HPDE6-E6E7 (cell line): Measurements from ENCODE around the gene INSR.

Experiments used
- DNase-seq: peaks from one replicate; pipeline ENCODE4 v3.0.0; 2011; ENCODE audit warnings: missing footprints; ENCODE audit errors: extremely low spot score

The INSR gene

DNA sequence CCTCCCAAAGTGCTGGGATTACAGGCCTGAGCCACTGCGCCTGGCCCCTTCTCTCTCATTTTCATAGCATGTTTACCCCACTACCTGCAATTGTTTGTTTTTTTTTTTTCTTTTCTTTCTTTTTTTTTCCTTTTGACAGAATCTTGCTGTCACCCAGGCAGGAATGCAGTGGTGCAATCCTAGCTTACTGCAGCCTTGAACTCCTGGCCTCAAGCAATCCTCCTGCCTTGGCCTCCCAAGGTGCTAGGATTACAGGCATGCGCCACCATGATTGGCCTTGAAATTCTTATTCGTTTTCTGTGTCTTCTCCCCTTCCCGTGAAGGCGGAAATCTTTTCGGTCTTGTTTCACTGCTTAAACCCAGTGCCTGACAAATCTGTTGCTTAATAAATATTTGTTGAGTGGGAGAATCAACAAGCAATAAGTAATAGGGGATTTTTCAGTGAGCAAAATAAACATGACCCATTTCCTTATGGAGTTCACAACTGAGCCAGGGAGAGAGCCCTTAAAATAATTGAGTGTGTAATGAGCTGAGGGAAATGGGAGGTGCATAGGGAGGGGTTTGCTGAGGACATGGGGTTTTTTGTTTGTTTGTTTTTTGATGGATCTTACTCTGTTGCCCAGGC lies 1.8 kb upstream of the INSR start:
- DNase-seq: no peak

DNA sequence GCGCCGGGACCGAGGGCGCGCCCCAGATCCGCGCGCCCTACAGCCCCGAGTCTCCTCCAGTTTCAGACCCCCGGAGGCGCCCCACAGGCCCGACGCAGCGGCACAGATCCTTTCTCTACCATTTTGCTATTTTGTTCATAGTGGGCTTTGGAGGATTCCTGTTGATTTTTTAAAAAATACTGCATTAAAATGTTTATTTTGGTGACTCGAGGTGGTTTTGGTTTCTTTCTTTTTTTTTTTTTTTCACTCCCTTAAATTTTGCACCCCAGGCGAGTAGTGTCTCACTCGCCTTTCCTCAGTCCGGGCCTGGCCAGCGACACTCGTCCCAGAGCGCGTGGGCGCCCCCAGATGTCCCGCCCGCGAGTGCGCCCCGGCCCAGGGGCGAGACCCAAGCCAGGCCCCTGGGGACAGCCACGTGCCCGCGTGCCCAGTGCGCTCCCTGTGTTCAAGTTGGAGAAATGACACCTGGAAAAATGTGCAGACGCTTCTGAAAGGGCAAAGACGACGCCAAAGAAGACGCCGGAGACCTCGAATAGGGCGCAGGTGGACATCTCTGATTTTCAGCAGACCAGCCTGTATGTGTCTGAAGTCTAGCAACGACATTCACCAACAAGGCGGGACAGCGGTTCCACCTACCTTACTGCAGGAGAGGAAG lies 471 bp upstream of the INSR start:
- DNase-seq: no peak

DNA sequence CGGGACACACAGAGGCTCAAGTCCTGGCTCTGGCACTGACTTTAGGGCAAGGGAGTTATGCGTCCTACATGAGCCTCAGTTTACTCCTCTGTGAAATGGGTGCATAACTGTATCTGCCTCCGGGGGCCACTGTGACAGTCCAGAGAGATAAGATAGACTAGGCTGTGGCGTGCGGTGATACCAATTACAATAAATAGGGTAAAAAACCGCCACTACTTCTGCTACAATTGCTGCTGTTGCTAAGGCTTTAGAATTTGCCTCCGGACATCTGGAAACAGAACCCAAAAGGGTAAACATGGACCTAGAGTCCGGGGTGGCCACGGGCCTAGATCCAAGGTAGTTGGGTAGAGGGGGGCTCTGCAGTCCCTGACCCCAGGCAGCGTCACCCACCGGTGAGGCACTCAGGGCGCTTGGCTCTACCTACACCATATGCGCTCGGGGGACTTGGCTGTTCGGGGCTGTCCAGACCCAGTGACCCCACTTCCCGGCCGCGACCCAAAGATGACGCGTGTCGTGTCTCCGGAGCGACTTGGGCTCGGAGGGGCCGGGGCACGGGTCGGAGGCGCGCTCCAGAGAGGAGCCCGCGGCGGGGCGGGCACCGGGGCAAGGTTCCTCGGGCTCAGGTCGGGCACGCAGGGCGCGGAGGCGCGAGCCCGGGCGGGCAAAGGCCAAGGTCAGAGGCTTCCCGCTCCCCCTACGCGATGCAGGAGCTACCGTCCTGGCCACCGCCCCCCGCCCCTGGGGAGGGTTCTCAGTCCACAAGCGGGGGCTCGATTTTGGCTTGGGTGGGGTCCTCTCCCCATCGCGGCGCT lies 1.1 kb downstream of the INSR start:
- DNase-seq: no peak

DNA sequence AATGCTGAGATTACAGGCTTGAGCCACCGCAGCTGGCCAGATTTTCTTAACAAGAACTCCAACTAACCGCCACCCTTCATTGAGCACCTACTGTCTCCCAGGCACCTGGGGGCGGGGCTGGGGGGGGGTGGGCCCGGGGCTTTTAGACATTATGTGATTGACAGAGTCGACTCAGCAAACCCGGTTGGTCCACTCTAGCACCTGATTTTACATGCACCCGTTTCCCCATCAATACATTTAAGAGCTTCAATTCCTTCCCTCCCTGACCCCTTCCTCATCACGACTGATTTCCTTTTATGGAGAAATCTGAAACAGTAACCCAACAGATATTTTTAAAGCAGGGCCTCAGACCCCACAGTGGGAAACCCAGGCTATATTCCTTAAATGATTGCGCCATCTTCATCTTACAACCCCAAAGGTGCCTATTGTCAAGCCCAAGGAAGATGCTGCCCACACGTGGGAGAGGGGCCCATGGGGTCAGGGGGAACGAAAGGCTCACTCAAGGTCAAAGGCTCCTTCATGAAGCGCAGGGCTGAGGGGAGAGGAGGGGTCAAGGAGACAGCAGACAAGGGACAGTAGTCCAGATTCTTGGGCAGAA lies 1.8 kb downstream of the INSR start:
- DNase-seq: no peak

DNA sequence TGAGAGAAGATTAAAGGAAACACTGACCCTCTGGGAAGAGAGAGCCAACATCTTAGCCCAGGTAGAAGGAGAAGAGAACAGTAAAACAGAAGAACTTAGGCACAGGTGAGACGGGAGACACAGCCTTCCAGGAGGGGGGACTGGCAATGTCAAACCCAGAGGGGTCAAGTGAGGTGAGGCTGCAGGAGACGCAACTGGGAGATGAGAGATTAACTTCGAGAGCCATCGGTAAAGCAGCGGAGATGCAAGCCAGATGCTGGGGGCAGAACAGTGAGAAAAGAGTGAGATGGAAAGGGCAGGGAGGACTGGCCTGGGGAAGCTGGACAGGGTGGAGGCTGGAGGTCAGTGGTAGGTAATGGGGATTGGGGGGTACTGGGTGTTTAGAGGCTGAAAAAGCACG lies 5.2 kb downstream of the INSR start:
- no peak for DNase-seq

DNA sequence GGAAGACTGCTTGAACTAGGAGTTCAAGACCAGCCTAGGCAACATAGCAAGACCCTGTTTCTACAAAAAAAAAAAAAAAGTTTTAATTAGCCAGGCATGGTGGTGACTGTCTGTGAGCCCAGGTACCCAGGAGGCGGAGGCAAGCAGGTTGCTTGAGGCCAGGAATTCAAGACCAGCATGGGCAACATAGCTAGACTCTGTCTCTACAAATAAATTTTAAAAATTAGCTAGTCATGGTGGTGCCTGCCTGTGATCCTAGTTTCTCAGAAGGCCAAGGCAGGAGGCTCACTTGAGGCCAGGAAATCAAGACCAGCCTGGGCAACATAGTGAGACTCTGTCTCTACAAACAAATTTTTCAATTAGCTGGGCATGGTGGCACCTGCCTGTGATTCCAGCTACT lies 6.1 kb downstream of the INSR start:
- DNase-seq: no peak

DNA sequence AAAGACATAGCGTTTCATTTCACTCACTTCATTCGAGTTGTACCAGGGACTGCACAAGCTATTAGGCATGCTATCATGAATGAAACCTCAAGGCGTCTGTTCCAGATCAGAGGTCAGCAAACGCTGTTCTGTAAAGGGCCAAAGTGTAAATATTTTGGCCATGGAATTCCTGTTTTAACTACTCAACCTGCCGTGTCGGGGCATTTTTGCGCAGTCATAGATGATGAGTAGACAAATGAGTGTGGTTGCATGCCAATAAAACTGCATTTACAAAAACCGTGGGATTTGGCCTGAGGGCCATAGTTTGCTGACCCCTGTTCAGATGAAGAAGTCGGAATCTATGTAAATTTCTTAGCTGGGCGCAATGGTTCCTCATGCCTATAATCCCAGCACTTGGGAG lies 6.5 kb downstream of the INSR start:
- no peak for DNase-seq

DNA sequence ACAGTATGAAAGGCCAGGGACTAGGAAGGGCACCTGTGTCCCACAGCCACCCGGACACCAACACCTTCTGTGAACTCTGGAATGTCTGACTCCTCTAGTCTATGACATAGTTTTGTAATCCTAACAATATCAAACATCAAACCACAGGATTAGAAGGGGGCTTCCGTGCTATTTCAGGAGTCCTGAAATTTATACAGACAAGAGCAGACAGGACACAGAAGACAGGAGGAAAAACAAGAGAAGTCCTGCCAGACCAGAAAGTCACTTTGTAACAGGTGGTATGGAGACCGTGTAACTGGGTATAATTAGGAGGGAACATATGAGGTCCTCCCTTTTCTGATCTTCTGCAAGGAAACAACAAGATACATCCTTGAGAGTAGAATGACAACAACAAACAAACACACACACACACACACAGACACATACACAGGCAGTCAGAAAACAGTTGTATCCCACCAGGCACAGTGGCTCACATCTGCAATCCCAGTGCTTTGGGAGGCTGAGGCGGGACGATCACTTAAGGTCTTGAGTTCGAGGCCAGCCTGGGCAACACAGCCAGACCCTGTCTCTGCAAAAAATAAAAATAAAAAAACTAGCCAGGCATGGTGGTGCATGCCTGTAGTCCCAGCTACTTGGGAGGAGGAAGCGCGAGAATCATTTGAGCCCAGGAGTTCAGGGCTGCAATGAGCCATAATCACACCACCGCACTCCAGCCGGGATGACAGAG lies 13.1 kb downstream of the INSR start:
- no peak for DNase-seq

DNA sequence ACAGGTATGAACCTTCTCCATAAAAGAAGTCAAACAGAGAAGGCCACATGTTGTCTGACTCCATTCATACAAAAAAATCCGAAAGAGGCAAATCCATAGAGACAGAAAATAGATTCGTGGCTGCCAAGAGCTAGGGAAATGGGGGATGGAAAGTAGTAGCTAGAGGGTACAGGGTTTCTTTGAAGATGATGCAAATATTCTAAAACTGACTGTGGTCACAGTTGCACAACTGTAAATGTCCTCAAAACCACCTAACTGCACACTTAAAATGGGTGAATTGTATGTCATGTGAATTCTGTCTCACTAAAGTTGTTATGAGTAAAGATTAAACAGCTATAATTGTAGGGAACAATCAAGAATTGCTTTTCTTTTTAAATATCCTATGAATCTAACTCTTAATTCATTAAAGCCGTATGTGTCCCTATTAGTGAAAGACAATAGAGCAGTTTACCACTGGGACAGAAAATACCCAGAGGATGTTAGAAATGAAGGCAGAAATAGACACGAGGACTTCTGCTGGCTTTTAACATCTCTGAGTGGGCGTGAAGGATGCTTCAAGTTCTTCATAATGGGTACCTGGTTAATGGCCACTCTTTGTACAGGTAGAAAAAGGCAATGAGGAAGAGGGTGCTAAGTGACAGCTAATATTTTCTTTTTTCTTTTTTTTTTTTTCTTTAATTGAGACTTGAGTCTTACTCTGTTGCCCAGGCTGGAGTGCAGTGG lies 21.2 kb downstream of the INSR start:
- no peak for DNase-seq

DNA sequence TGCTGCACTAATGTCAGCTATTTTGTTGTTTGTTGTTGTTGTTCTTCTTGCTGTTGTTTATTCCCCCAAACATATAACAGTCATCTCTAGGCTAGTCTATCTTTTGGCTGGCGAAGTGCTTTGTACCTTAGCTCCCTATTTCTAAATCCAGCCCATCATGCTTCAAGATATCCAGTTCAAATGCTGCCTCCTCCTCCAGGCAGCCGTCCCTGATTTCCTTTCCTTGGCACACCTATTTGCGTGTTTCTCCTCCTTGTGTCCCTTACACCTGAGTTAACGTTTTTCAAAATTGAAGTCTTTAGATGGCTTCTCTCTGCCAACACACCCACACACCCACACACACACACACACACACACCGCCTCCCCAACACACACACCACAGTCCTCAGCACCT lies 25.5 kb downstream of the INSR start:
- no peak for DNase-seq

DNA sequence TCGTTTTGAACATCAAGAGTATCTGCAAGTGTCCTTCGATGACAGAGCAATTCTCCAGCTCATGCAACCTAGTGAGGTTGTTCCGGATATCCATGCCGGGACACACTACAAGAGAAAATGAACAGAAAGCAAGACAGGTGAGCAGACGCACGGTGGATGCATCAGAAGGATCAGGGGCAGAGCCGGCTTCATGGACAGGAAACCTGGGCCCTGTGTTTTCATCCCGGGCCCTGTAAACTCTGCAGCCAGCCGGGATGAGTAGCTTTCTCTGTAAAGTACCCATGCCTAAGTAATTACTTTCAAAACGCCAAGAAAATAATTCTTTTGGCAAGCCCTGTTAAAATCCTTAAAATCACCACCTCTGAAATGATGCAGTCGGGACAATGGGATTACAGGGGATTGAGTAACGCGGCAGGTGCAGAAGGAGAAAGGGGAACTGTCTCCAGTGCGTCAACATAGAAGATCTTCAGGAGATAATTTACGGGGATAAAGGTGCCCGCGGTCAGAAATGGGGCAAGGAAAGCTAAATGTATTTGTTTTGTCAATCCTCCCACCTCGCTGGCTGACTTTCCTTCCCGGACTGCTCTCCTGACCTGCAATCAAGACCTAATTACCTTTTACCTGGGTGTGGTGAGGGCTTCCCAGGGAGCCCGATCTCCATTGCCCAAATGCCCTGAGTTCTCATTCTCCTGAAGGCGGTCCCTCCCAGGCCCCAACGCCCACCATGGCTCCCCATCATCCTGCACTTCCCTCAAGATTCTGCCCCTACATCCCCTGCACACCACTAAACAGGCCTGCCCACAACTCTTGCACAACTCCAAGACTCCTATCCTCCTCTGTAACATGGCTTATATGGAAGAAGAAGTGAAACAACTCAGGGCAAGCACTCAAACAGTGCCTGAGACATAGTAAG lies 26.2 kb downstream of the INSR start:
- no peak for DNase-seq

DNA sequence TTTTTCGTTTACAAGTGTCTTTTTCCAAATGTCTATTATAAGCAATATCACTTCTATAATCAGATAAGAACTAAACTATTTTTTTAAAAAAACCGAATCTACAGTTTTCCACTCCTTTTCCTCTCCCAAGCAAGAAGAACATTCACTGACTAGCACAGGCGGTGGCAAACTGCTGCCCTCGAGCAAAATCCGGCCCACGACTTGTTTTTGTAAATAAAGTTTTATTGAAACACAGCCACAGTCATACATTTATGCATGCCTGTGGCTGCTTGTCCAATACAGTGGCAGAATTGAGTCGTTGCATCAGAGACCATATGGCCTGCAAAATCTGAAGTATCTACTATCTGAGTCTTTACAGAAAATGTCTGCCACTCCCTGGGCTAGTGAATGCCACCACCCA lies 27.4 kb downstream of the INSR start:
- DNase-seq: no peak

DNA sequence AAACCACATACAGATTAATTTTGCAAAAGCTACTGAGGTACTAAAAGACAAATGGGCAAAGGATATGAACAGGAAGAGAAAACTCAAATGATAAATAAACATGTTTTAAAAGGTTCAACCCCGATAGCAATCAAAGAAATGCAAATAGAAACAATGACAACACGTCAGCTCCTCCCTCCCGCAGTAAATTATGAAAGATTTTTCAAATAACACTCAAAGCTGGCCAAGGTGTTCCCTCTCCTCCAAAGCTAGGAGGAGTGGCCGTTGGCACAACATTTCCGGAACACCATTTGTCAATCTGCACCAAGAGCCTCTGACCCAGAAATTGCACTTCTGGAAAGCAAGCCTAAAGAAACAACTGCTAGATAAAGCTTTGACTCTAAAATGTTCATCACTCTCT lies 28.3 kb downstream of the INSR start:
- DNase-seq: no peak

DNA sequence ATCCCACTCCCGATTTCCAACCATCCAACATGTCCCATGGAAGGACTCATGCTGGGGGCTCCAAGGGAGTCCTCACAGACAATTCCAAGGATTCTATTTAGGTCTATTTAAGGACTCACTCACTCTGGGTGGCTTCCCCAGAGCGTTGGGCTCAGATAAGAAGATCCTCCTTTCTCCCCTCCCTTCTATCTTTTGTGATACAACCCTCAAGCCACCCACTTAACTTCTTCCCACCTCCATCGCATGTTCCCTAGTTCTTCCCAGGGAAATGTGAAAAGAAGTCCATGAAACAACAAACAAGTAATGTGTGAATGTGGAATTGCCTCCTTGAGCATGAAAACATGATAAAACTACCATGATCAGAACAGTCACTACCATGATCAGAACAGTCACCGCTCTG lies 29.4 kb downstream of the INSR start:
- no peak for DNase-seq

DNA sequence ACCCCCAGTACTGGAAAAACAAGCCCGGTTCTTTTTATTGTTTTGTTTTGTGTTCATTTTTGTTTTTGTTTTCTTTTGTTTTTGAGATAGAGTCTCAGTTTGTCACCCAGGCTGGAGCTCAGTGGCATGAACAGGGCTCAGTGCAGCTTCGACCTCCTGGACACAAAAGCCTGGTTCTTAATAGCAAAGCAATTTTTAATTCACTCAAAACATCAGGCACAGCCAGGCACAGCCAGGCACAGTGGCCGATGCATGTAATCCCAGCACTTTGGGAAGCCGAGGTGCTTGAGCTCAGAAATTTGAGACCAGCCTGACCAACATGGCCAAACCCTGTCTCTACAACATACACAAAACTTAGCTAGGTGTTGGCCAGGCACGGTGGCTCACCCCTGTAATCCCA lies 30.7 kb downstream of the INSR start:
- DNase-seq: no peak

DNA sequence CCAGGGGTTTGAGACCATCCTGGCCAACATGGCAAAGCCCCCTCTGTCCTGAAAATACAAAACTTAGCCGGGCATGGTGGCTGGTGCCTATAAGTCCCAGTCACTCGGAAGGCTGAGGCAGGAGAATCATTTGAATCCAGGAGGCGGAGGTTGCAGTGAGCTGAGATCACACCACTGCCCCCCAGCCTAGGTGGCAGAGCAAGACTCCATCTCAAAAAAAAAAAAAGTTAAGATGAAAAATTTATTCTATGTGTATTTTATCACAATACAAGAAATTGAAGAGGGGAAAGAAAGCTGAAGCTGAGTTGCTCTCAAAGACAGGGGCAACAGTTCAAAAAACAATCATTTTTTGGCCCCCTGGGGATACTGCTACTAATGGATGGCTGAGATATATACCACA lies 31.1 kb downstream of the INSR start:
- DNase-seq: no peak

DNA sequence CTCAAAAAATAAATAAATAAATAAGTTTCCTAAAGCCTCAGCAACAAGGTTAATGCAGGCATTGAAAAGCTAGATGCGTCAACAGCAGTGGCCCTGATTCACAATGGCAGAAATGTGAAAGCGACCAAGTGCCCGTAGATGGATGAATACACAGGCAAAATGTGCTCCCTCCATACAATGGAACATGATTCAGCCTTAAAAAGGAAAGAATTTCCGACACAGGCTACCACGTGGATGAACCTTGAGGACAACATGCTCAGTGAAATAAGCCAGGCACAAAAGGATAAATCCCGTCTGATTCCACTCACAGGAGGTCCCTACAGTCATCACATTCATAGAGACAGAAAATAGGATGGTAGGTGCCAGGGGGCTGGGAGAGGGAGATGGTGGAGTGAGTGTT lies 31.7 kb downstream of the INSR start:
- DNase-seq: no peak

DNA sequence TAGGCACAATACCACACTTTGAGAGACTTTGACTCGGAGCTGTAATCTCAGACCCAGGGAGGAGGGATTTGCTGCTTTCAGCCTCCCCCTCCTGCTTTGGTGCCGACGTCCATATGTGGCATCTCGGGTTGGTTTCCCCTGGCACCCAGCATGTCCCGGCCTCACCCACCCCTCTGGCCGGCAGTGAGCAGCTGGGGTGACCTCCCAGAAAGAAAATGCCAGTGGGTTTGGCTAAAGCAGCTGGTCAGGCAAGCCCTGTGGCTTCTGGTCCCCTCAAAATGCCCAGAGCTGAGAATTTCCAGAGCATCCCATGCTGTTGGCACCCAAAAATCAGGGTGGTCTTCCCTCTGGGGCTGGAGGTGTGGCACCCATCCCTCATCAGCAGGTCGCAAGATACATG lies 34.1 kb downstream of the INSR start:
- no peak for DNase-seq

DNA sequence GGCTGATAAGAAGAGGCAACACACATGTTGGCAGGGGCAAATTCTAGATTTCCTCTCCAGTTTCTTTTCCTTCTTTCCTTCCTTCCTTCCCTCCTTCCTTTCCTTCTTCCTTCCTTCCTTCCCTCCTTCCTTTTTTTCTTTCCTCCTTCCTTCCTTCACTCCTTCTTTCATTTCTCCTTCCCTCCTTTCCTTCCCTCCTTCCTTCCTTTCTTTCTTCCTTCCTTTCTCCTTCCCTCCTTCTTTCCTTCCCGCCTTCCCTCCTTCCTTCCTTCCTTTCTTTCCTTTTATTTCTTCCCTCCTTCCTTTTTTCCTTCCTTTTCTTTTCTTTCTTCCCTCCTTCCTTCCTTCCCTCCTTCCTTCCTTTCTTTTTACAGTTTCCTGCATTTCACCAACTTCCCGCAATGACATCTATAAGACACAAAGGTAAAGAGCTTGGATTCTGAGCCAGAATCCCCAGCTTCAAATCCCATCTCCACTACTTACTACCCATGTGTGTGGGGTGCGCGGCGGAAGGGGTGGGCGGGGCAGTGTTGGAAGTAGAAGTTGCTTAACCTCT lies 35.3 kb downstream of the INSR start:
- no peak for DNase-seq
